HCT116 (cell line): ENCODE measurements around the gene RCBTB1. TPM values are rescaled to one million over a fixed set of nuclear protein-coding genes. Genes with fewer than 3 reads are reported as not detected.

Experiments used
- ATAC-seq: fragments of 200-7000 bp; cut with Tn5 transposase; 2 replicates; pipeline ENCODE4 v1.9.1; 2020; ENCODE audit warnings: mild to moderate bottlenecking, moderate library complexity
- BruUV-seq: library from RNA; stranded (reverse); fragments of 400-500 nt; replicated peaks from 2 replicates; lab custom pipeline; 2021; lab: Mats Ljungman, UMichigan
- CTCF ChIA-PET: fragments of 300-600 bp; sonication (Branson Sonifier 250); formaldehyde crosslinking; loops from one replicate; lab custom pipeline; 2021; ENCODE audit warnings: antibody characterized with exemption; lab: Charles Lee
- POLR2A ChIA-PET: fragments of 300-600, 350-600 bp; sonication (Branson Sonifier 250); formaldehyde crosslinking; loops from one replicate; lab custom pipeline; 2021; ENCODE audit warnings: antibody characterized with exemption; lab: Charles Lee
- RAD21 ChIA-PET, 2 experiments: fragments of 300-600 bp; sonication (Branson Sonifier 250); formaldehyde crosslinking; loops; one replicate each; lab custom pipeline; 2023; ENCODE audit warnings: low total read pairs in 2 of 2; ENCODE audit not compliant: uncharacterized antibody in 2 of 2, unreplicated experiment in 2 of 2, low non-redundant PET in 1 of 2; lab: Charles Lee
- DNase-seq: peaks from one replicate; pipeline ENCODE4 v3.0.0-alpha.2; 2010; ENCODE audit warnings: low read depth, low spot score
- H2AFZ ChIP-seq: fragments of 200-600 bp; shearing (Covaris generic), sonication (generic); 2 replicates; pipeline ENCODE4 v1.6.1; 2017; ENCODE audit warnings: low read depth, mixed run types, mixed read lengths, antibody characterized with exemption, low read length; ENCODE audit not compliant: poor library complexity, severe bottlenecking
- H3K27ac ChIP-seq: 2 replicates; pipeline ENCODE4 v1.5.1; 2012; ENCODE audit warnings: low read depth, low read length
- H3K27me3 ChIP-seq: fragments of 200-600 bp; sonication (generic); 2 replicates; pipeline ENCODE4 v1.6.1; 2016; ENCODE audit warnings: mixed run types, low read length, mixed read lengths; ENCODE audit not compliant: insufficient read depth
- H3K36me3 ChIP-seq, 2 experiments: fragments of 200-500 bp in 1 of 2; fragments of 200-600 bp in 1 of 2; sonication (Bioruptor generic) in 1 of 2; sonication (generic) in 1 of 2; 2 replicates each; pipeline versions ENCODE4 v1.5.1 to v1.6.1; 2014 to 2016; ENCODE audit warnings: low read length in 2 of 2, inconsistent platforms in 1 of 2, mixed read lengths in 1 of 2, mixed run types in 1 of 2; ENCODE audit not compliant: insufficient read depth in 2 of 2, control insufficient read depth in 1 of 2
- H3K4me1 ChIP-seq, 2 experiments: fragments of 200-600 bp in 1 of 2; sonication (generic) in 1 of 2; 2 replicates each; pipeline versions ENCODE4 v1.5.1 to v1.6.1; 2012 to 2017; ENCODE audit warnings: low read length in 2 of 2, inconsistent platforms in 1 of 2, mild to moderate bottlenecking in 1 of 2, mixed read lengths in 1 of 2, mixed run types in 1 of 2, moderate library complexity in 1 of 2; ENCODE audit not compliant: insufficient read depth in 2 of 2, control insufficient read depth in 1 of 2
- H3K4me2 ChIP-seq: fragments of 200-600 bp; sonication (generic); 2 replicates; pipeline ENCODE4 v1.6.1; 2017; ENCODE audit warnings: mixed run types, low read length, mixed read lengths
- H3K4me3 ChIP-seq, 2 experiments: fragments of 200-600 bp in 1 of 2; sonication (generic) in 1 of 2; replicated peaks in 1 of 2; 2 replicates each; pipeline ENCODE4 v1.5.1; 2011 to 2016; ENCODE audit warnings: low read length in 2 of 2, control low read depth in 1 of 2, low read depth in 1 of 2, mild to moderate bottlenecking in 1 of 2, mixed read lengths in 1 of 2, mixed run types in 1 of 2
- H3K79me2 ChIP-seq: fragments of 200-600 bp; sonication (generic); 2 replicates; pipeline ENCODE4 v1.6.1; 2017; ENCODE audit warnings: mild to moderate bottlenecking, mixed run types, low read length, moderate library complexity, mixed read lengths; ENCODE audit not compliant: insufficient read depth
- H3K9ac ChIP-seq: fragments of 200-600 bp; sonication (generic); 2 replicates; pipeline ENCODE4 v1.6.1; 2016; ENCODE audit warnings: low read length, mixed read lengths
- H3K9me2 ChIP-seq: fragments of 200-600 bp; sonication (generic), shearing (Covaris generic); 2 replicates; pipeline ENCODE4 v1.6.1; 2017; ENCODE audit warnings: mixed run types, mild to moderate bottlenecking, moderate library complexity; ENCODE audit not compliant: insufficient read depth
- H3K9me3 ChIP-seq, 2 experiments: fragments of 200-500 bp in 1 of 2; fragments of 200-600 bp in 1 of 2; sonication (Bioruptor generic) in 1 of 2; sonication (generic) in 1 of 2; 2 replicates each; pipeline ENCODE4 v1.6.1; 2014 to 2017; ENCODE audit warnings: low read length in 2 of 2, mixed read lengths in 2 of 2, inconsistent platforms in 1 of 2, low read depth in 1 of 2, mild to moderate bottlenecking in 1 of 2, mixed run types in 1 of 2, moderate library complexity in 1 of 2; ENCODE audit not compliant: control insufficient read depth in 1 of 2, insufficient read depth in 1 of 2
- H4K20me1 ChIP-seq: fragments of 200-600 bp; sonication (generic), shearing (Covaris generic); 2 replicates; pipeline ENCODE4 v1.6.1; 2017; ENCODE audit warnings: mixed run types, mild to moderate bottlenecking, moderate library complexity; ENCODE audit not compliant: insufficient read depth
- EZH2phosphoT487 ChIP-seq: fragments of 200-600 bp; IDR thresholded peaks from 2 replicates; pipeline ENCODE4 v1.6.1; 2018; ENCODE audit warnings: antibody characterized with exemption, borderline replicate concordance
- MAX ChIP-seq: IDR thresholded peaks from 2 replicates; pipeline ENCODE4 v1.6.1; 2012
- SIN3A ChIP-seq: IDR thresholded peaks from 2 replicates; pipeline ENCODE4 v1.6.1; 2012; ENCODE audit warnings: low read depth
- SP1 ChIP-seq: IDR thresholded peaks from 2 replicates; pipeline ENCODE4 v1.6.1; 2012; ENCODE audit warnings: low read depth
- intact Hi-C: fragments of 100-400 bp; cut with micrococcal nuclease; formaldehyde crosslinking; loops from 2 replicates; pipeline ENCODE4 v1.10.0; 2022
- total RNA-seq: library from RNA; stranded (reverse); gene quantifications from one replicate; pipeline ENCODE4 v1.2.1, GENCODE V29; 2021; ENCODE audit not compliant: unreplicated experiment

RCBTB1 gene
- total RNA-seq, 1 experiment from 2014 or later = 22.2 TPM

GRCh38 chr13:49630580-49630979, 45.2 kb upstream of the RCBTB1 start:
- Histone ChIP-seq H3K4me3 (no peak overlapping the region), H3K9me3 (no peaks in the 10 kb centered on the region), H3K4me1 (peaks cover 0 to 6% of the 10 kb centered on the region in 2 experiments; a peak in 1 of 4 replicates), H3K27ac (no peak overlapping the region), H3K9ac (no peak overlapping the region), H3K27me3 (no peaks in the 10 kb centered on the region), H3K79me2 (no peaks in the 10 kb centered on the region), H2AFZ (no peak overlapping the region), H4K20me1 (no peaks in the 10 kb centered on the region), H3K36me3 (no peaks in the 10 kb centered on the region), H3K9me2 (no peaks in the 10 kb centered on the region), H3K4me2 (no peak overlapping the region)
- intact Hi-C loops = no loop called here
- ATAC-seq (no peak), DNase-seq (no peak)
- CTCF ChIA-PET = no interaction called here
- POLR2A ChIA-PET = no interaction called here
- no peak for TF ChIP-seq SIN3A
- TF ChIP-seq SP1 = no peak
- RAD21 ChIA-PET = no interaction called here
- no TSS peak for BruUV-seq

- Histone ChIP-seq H3K27me3 (no peaks in the 10 kb centered on the region), H4K20me1 (no peaks in the 10 kb centered on the region), H3K9ac (no peak overlapping the region), H3K79me2 (no peaks in the 10 kb centered on the region), H3K9me3 (no peaks in the 10 kb centered on the region), H3K36me3 (no peaks in the 10 kb centered on the region), H3K4me2 (no peak overlapping the region), H2AFZ (no peak overlapping the region), H3K4me3 (no peak overlapping the region), H3K27ac (no peak overlapping the region), H3K4me1 (peaks cover 0 to 12% of the 10 kb centered on the region in 2 experiments; a peak in 1 of 4 replicates), H3K9me2 (no peaks in the 10 kb centered on the region)
- CTCF ChIA-PET = no interaction called here
- no TSS peak for BruUV-seq
- RAD21 ChIA-PET = interaction anchor here in 1 of 2 experiments (0.6 kb wide), 1 partner anchor 1521 kb away, joined by 3 read pairs; no protein-coding TSS in a partner anchor
- TF ChIP-seq EZH2phosphoT487 (no peak), SIN3A (no peak), MAX (no peak)
- ATAC-seq = no peak
- intact Hi-C loops = no loop called here
- POLR2A ChIA-PET = no interaction called here
- DNase-seq = no peak
Observed at GRCh38 chr13:49629947-49630346, 44.6 kb upstream of the RCBTB1 start.
